Measurements from ENCODE around the gene SPDYE1. TPM values are rescaled to one million over a fixed set of nuclear protein-coding genes. Genes with fewer than 3 reads are reported as not detected.
"Not testable (repeated sequence)": the region's sequence is repeated elsewhere in the genome, so short reads cannot be mapped to it uniquely, and the experiment has no call there.

SPDYE1 gene
- polyA plus RNA-seq, 1 donor, result 2.1 TPM

DNA sequence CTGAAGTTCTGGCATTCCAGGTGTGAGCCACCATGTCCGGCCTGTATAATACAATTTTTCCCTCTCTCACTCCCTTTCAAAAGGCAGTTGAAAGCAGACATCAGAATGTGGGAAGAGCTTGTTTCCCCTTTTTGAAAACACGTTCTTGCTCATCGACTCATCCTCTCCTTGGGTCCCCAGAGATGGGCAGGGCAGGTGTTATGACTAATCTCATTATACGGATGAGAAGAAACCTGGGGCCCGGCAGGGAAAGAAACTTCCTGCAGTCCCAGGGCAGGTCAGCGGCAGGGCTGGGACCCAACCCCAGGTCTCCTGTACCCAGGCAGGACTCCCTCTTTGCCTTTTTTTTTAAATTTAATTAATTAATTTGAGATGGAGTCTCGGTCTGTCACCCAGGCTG lies 4.8 kb upstream of the SPDYE1 start:
- DNase-seq, result not testable (repeated sequence)

- DNase-seq, result not testable (repeated sequence)
Observed at GRCh38 chr7:43994681-43995080, 3.0 kb upstream of the SPDYE1 start.

DNA sequence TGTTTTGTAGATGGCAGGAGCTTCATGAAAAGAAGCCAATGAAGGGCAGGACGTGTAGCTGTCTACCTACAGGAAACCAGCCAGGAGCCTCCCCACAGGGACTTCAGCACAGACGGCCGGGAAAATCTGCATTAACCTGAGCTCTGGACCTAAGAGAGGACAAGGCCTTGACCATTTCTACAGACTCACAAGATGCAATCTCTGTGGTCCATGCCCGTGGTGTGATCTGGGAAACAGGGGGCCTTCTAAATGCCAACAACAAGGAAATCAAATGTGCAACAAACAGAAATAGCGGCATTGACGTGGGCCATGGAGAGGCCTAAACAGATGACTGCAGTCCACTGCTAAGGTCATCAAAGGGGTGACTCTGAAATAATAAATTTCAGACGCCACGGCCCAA lies 14.4 kb downstream of the SPDYE1 start:
- DNase-seq, result not testable (repeated sequence)

GRCh38 chr7:44015090-44015489 lies 17.4 kb downstream of the SPDYE1 start:
- not testable (repeated sequence) for DNase-seq

DNA sequence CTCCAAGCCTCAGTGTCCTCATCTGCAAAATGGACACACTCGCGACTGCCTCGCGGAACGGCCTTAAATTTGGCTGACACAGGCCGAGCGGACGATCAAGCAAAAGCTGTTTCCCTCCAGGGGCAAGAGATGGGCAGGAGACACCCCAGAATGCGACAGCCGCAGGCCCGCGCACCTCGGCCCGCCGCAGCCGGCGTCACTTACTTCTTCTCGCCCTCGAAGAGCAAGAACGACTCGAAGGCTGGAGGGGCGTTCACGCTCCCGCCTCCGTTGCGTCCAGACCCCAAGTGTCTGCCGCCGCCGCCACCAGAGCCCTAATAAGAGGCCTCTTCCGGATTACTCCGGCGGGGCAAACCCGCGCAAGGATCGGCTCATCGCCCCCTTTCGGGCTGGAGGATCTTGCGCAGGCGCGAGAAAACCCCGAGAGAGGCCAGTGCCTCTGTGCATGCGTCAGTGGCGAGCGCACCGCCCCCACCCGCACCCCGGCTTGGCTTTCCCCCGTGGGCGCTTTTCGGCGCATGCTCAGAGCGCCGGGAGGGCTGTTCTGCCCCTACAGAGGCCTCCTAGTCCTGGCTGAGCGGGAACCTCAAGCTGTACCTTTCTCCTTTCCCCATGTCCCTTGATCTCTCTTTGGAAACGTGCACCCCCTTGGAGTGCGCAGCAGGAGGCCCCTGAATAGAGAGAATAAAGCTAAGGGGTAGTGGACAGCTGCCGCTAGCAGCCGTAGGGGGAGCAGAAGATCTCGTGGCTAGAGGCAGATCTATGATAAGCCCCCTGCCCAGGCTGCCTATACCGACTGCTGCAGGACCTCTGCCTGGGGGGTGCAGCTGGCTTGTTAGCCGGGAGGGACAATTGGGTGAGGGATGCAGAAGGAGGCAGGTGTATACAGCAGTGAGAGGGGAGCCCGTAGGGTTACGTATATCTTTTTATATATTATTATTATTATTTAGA lies 21.4 kb downstream of the SPDYE1 start:
- DNase-seq, result peak; percentile 96

DNA sequence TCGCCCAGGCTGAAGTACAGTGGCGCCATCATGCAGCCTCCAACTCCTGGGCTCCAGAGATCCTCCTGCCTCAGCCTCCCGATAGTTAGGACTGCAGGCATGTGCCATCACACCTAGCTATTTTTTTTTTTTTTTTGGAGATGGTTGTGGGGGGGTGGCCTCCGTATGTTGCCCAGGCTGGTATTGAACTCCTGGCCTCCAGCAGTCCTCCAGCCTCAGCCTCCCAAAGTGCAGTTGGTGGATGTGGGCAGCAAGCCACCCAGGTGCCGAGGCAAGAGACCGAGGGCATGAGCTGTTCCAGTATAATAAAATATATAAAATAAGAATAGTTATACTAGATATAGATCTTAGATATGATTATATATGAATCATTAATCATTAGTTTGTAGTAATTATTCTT lies 22.1 kb downstream of the SPDYE1 start:
- not testable (repeated sequence) for DNase-seq

GRCh38 chr7:44022069-44022468 lies 24.4 kb downstream of the SPDYE1 start:
- not testable (repeated sequence) for DNase-seq

DNA sequence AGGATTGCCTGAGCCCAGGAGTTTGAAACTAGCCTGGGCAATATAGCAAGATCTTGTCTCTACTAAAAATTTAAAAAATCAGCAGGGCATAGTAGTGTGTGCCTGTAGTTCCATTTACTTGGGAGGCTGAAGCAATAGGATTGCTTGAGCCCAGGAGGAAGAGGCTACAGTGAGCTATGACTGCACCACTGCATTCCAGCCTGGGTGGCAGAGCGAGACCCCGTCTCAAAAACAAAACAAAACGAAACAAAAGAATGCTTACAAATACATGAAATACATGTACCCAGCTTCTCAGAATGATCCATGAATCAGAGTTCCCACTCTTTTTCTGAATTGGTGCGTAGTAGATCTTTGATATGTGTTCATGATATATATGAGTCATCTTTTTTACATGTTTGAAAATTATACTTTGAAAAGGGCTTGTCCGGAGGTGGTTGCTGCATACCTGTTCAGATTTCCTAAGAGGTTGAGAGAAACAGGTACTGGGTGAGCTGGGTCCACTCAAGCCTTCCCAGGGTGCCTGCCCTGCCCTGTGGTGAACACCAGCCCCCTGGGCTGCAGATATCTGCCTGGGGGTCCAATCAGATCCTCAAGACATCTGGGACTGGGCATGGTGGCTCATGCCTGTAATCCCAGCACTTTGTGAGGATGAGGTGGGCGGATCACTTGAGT lies 25.2 kb downstream of the SPDYE1 start:
- not testable (repeated sequence) for DNase-seq

DNA sequence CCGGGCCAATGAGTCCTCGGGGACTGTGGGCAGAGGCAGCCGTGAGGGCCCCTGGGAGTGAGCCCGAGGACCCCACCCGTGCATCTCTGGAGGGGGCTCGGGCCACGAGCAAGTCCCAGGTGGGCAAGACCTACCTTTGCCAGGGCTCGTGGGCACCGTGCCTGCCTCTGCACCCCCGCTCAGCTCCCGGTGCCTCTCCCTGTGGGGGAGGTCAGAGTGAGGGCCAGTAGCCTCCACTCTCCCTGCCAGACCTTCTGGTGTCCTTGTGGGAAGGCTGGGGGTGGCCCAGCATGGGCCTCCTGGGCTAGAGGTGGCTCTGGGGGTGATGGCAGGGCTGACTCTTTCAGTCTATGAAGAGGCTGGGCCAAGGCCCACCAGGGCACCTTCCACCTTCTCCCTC lies 31.7 kb downstream of the SPDYE1 start:
- DNase-seq, result not testable (repeated sequence)

DNA sequence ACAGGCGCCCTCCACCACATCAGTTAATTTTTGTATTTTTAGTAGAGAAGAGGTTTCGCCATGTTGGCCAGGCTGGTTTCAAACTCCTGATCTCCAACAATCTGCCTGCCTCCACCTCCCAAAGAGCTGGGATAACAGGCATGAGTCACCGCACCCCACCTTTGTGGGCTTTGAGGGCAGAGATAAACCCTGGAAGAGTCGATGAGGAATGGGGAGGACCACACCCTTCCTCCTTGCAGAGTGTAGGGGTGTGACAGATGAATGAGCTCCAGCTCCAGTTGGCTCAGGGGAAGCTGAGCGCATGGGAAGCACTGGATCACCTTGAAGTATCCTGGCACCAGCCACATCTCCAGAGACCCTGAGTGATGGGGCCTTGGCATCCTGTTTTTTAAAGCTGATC lies 32.3 kb downstream of the SPDYE1 start:
- not testable (repeated sequence) for DNase-seq

GRCh38 chr7:44031319-44031718 lies 33.6 kb downstream of the SPDYE1 start:
- not testable (repeated sequence) for DNase-seq

GRCh38 chr7:44032031-44032430 lies 34.3 kb downstream of the SPDYE1 start:
- DNase-seq, result not testable (repeated sequence)

- not testable (repeated sequence) for DNase-seq
Observed at GRCh38 chr7:44033971-44034844, 36.5 kb downstream of the SPDYE1 start.

DNA sequence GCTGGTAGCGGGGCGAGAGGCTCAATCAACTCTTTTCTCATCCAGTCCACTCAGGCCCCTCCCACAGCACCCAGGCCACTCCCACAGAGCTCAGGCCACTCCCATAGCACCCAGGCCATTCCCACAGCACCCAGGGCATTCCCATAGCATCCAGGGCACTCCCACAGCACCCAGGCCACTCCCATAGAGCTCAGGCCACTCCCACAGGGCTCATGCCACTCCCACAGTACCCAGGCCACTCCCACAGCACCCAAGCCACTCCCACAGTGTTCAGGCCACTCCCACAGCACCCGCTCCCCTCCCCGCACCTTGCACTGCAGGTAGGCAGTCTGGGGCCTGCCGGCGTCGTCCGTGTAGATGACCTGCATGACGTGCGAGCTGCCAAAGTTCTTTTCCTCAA lies 38.7 kb downstream of the SPDYE1 start:
- not testable (repeated sequence) for DNase-seq

- DNase-seq, result not testable (repeated sequence)
Observed at GRCh38 chr7:44037951-44038350, 40.3 kb downstream of the SPDYE1 start.

DNA sequence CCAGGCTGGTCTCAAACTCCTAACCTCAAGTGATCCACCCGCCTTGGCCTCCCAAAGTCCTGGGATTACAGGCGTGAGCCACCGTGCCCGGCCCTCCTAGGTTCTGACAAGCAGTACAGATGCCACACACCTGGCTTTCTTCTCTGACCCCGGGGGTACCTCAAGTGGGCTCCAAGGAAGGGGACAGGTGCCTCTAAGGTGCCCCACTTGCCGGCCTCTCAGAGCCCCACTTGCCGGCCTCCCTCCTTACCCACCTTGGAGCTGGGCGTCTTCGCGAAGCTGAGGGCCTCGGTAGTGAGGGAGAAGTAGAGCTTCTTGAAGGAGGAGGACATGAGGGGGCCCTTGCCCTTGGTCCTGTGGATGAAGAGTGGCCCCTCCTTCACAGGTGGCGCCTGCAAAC lies 40.9 kb downstream of the SPDYE1 start:
- not testable (repeated sequence) for DNase-seq

- DNase-seq, result peak; percentile 43
Observed at GRCh38 chr7:44038961-44039558, 41.4 kb downstream of the SPDYE1 start.

- not testable (repeated sequence) for DNase-seq
Observed at GRCh38 chr7:44039800-44040492, 42.2 kb downstream of the SPDYE1 start.

DNA sequence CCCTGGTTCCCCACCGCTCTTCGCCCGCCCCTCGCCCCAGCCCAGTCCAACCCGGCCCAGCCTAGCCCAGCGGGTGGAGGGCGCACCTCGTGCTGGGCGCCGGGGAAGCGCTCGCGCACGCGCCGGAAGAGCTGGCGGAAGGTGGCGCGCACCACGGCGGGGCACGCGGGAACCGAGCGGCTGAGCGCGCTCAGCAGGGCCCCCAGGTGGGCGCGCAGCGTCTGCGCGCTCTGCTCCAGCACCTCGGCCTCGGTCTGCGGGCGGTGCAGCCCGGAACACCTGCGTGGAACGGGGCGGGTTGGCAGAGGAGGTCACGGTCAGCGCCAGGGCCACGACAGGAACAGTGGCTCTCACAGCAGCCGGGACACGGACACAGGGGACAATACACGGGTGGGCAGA lies 42.8 kb downstream of the SPDYE1 start:
- not testable (repeated sequence) for DNase-seq

DNA sequence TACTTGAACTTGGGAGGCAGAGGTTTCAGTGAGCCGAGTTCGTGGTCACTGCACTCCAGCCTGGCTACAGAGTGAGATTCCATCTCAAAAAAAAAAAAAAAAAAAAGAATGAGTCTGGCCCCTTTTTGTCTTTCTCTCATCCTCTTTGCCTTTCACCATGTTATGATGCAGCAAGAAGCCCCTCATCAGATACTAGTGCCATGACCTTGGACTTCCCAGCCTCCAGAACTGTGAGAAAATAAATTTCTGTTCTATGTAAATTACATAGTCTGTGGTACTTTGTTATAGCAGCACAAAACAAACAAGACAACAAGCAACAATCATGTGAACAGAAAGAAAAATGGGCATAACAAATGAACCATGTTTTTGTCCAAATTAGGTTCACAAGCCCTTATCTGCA lies 44.5 kb downstream of the SPDYE1 start:
- DNase-seq, result no peak

- DNase-seq, result no peak
Observed at GRCh38 chr7:44043902-44044301, 46.2 kb downstream of the SPDYE1 start.
